Fibroblast of the aortic adventitia (primary cell): Measurements from ENCODE around the gene PLB1. TPM values are rescaled to one million over a fixed set of nuclear protein-coding genes. Genes with fewer than 3 reads are reported as not detected.

Experiments used
- DNase-seq: peaks from one replicate; pipeline ENCODE4 v3.0.0-alpha.2; 2010; ENCODE audit warnings: low read depth
- H3K4me3 ChIP-seq: 2 replicates; pipeline ENCODE4 v1.5.1; 2011; ENCODE audit warnings: low read depth, mild to moderate bottlenecking, control low read depth, low read length, moderate library complexity
- total RNA-seq: library from RNA; depleted of rRNA; stranded (reverse); fragments of >200 nt; gene quantifications from 2 replicates; pipeline ENCODE4 v1.2.3, GENCODE V29; 2012; ENCODE audit warnings: low replicate concordance
- TF ChIP-seq, protein P1 (sequence below): IDR thresholded peaks from 2 replicates; pipeline ENCODE4 v1.5.1; 2011; ENCODE audit warnings: mild to moderate bottlenecking, low read length, control low read depth, inconsistent platforms; ENCODE audit not compliant: insufficient read depth

Gene PLB1
- total RNA-seq, 1 donor, result 2.7 TPM

DNA sequence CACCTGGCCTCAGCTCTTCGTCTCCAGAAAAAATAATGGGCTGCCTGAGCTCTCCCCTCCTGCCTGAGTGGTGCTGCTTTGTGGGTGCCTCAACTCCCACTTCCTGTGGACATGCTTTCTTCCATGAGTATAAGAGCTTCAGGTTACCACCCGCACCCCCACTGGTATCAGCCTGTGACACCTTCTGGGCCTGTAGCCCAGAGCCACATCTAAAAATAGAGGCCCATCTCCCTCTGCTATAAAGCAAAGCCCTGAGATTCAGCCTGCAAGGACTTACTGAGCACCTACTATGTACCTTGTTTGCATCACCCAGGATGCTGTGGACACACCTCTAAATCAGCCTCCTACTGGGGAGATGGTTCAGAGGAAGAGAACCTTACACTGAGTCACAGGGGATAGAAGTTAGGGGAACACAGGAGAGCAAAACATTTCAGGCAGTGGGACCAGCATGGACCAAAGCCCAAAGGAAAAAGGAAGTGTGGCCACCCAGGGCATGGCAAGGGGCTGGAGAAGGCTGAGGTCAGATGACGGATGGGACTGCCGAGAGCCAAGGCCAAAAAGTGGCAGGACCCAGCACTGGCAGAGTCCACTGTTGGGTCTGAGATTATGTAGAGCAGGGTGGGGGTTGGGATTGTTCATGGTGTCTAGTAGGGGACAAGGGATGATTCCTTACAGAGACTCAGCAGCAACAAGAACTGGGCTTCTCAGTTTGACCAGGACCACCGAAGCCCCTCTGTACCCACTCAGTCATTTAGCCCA is 132.0 kb downstream of the PLB1 start:
- H3K4me3 ChIP-seq, result no peak overlapping the region
- TF ChIP-seq, protein P1, sequence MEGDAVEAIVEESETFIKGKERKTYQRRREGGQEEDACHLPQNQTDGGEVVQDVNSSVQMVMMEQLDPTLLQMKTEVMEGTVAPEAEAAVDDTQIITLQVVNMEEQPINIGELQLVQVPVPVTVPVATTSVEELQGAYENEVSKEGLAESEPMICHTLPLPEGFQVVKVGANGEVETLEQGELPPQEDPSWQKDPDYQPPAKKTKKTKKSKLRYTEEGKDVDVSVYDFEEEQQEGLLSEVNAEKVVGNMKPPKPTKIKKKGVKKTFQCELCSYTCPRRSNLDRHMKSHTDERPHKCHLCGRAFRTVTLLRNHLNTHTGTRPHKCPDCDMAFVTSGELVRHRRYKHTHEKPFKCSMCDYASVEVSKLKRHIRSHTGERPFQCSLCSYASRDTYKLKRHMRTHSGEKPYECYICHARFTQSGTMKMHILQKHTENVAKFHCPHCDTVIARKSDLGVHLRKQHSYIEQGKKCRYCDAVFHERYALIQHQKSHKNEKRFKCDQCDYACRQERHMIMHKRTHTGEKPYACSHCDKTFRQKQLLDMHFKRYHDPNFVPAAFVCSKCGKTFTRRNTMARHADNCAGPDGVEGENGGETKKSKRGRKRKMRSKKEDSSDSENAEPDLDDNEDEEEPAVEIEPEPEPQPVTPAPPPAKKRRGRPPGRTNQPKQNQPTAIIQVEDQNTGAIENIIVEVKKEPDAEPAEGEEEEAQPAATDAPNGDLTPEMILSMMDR, result no peak
- peak; percentile 81 for DNase-seq

GRCh38 chr2:28628506-28628905 is 132.6 kb downstream of the PLB1 start:
- DNase-seq, result no peak
- H3K4me3 ChIP-seq, result no peak overlapping the region
- TF ChIP-seq, protein P1, result no peak

- TF ChIP-seq, protein P1, result no peak
- no peak overlapping the region for H3K4me3 ChIP-seq
- DNase-seq, result no peak
Measured at GRCh38 chr2:28628987-28629386, 133.1 kb downstream of the PLB1 start.

GRCh38 chr2:28629910-28630309 is 134.1 kb downstream of the PLB1 start:
- TF ChIP-seq, protein P1, result no peak
- H3K4me3 ChIP-seq, result no peak overlapping the region
- no peak for DNase-seq

DNA sequence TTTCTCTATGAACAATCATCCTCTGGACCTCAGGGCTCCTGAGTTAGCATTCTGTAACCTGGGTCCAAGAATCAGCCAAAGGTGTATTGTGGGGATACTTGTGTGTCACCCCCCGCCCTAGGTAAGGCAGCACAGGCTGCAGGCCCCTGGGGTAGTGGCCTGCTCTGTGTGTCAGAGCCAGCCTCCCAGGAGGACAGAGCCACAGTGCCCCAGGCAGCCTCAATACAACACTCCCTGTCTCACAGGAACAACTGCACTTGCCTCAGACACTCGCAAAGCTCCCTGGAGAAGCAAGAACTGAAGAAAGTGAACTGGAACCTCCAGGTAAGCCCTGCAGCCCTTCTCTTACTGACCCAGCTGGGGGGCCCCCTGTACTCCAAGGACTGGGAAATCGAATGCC is 134.5 kb downstream of the PLB1 start:
- no peak overlapping the region for H3K4me3 ChIP-seq
- DNase-seq, result no peak
- TF ChIP-seq, protein P1, result no peak

GRCh38 chr2:28631514-28632206 is 135.8 kb downstream of the PLB1 start:
- TF ChIP-seq, protein P1, result no peak
- no peak overlapping the region for H3K4me3 ChIP-seq
- DNase-seq, result no peak
